ENCODE measurements around the gene OR2T1. TPM values are rescaled to one million over a fixed set of nuclear protein-coding genes. Genes with fewer than 3 reads are reported as not detected.

Gene OR2T1
- total RNA-seq, 1 experiment from 2014 or later = not detected

Other genes starting within 250 kb of the OR2T1 start
- gene OR2M2, start 228.2 kb upstream of the OR2T1 start, total RNA-seq (2022) = not detected in 2 replicates
- not detected in 2 replicates for gene OR2M3, start 205.8 kb upstream of the OR2T1 start, total RNA-seq (2022)
- gene OR2M4, start 171.6 kb upstream of the OR2T1 start, total RNA-seq (2022) = not detected in 2 replicates
- gene OR2T33, start 125.1 kb upstream of the OR2T1 start, total RNA-seq (2022) = not detected in 2 replicates
- not detected in 2 replicates for gene OR2T12, start 99.6 kb upstream of the OR2T1 start, total RNA-seq (2022)
- not detected in 2 replicates for gene OR2M7, start 78.5 kb upstream of the OR2T1 start, total RNA-seq (2022)
- gene OR14C36, start 54.3 kb upstream of the OR2T1 start, total RNA-seq (2022) = not detected in 2 replicates
- gene OR2T4, start 41.4 kb upstream of the OR2T1 start, total RNA-seq (2022) = not detected in 2 replicates
- gene OR2T6, start 27.3 kb upstream of the OR2T1 start, total RNA-seq (2022) = not detected in 2 replicates
- not detected in 2 replicates for gene OR2T2, start 42.6 kb downstream of the OR2T1 start, total RNA-seq (2022)
- not detected in 2 replicates for gene OR2T3, start 70.3 kb downstream of the OR2T1 start, total RNA-seq (2022)
- gene OR2T5, start 85.5 kb downstream of the OR2T1 start, total RNA-seq (2022) = not detected in 2 replicates
- gene OR2G6, start 105.0 kb downstream of the OR2T1 start, total RNA-seq (2022) = not detected in 2 replicates
- not detected in 2 replicates for gene OR2T29, start 159.7 kb downstream of the OR2T1 start, total RNA-seq (2022)
- not detected in 2 replicates for gene OR2T34, start 171.7 kb downstream of the OR2T1 start, total RNA-seq (2022)
- gene OR2T10, start 194.7 kb downstream of the OR2T1 start, total RNA-seq (2022) = not detected in 2 replicates
- not detected in 2 replicates for gene OR2T11, start 232.0 kb downstream of the OR2T1 start, total RNA-seq (2022)
- not detected in 2 replicates for gene OR2T35, start 242.2 kb downstream of the OR2T1 start, total RNA-seq (2022)

All from Caco-2 (cell line).